ENCODE data around the gene RXFP3.
"Not testable (repeated sequence)": the region's sequence is repeated elsewhere in the genome, so short reads cannot be mapped to it uniquely, and the experiment has no call there.

- TF ChIP-seq ZNF133 (tag by site-specific recombination; IDR thresholded peaks at IDR 0.05); ZNF274 (IDR thresholded peaks at IDR 0.05; ENCODE audit: low read length); ZNF274 (tag by site-specific recombination; IDR thresholded peaks at IDR 0.05; ENCODE audit: borderline replicate concordance); TCF7L2 (IDR thresholded peaks at IDR 0.05; ENCODE audit: borderline replicate concordance, low read depth, low read length); REST (tag by site-specific recombination; IDR thresholded peaks at IDR 0.05); CTCF (tag by site-specific recombination; IDR thresholded peaks at IDR 0.05); ZNF501 (tag by site-specific recombination; IDR thresholded peaks at IDR 0.05); ZNF777 (tag by site-specific recombination; IDR thresholded peaks at IDR 0.05; ENCODE audit: borderline replicate concordance); ZNF26 (tag by site-specific recombination; IDR thresholded peaks at IDR 0.05): not testable (repeated sequence)
These were observed 16.0 kb downstream of the RXFP3 start for GRCh38 chr5:33952175-33952574.
